Gastroesophageal sphincter (tissue), 4 donors: ENCODE data around the gene TMEM60. TPM values are rescaled to one million over a fixed set of nuclear protein-coding genes. Genes with fewer than 3 reads are reported as not detected.

Source experiments
- ATAC-seq: fragments of 150-250 bp; one replicate; pipeline ENCODE4 v1.9.1; 2016; ENCODE audit warnings: mild to moderate bottlenecking, moderate library complexity
- H3K27ac ChIP-seq, 4 donors: fragments of 200-600 bp; sonication (generic) in 3 of 4; 1 replicate in 3 of 4; 2 replicates in 1 of 4; pipeline ENCODE4 v1.5.1; 2016 to 2019
- H3K27me3 ChIP-seq: fragments of 200-600 bp; sonication (generic); one replicate; pipeline ENCODE4 v1.5.1; 2019
- H3K36me3 ChIP-seq, 2 donors: fragments of 200-600 bp; sonication (generic); one replicate each; pipeline ENCODE4 v1.5.1; 2019; ENCODE audit warnings: control low read depth in 1 of 2
- H3K4me1 ChIP-seq, 3 donors: fragments of 200-600 bp; sonication (generic); 1 replicate in 2 of 3; 2 replicates in 1 of 3; pipeline ENCODE4 v1.5.1; 2016 to 2019; ENCODE audit warnings: control low read depth in 2 of 3
- H3K4me3 ChIP-seq, 2 donors: fragments of 200-600 bp; sonication (generic); one replicate each; pipeline ENCODE4 v1.5.1; 2019; ENCODE audit warnings: mild to moderate bottlenecking in 1 of 2, moderate library complexity in 1 of 2
- H3K9me3 ChIP-seq, 3 donors: fragments of 200-600 bp; sonication (generic); one replicate each; pipeline ENCODE4 v1.5.1; 2017 to 2019; ENCODE audit warnings: control low read depth in 2 of 3
- CTCF ChIP-seq, 4 experiments: fragments of 200-600 bp in 2 of 4; fragments of 450-650 bp in 2 of 4; sonication (generic) in 1 of 4; IDR thresholded peaks; one replicate each; pipeline ENCODE4 v1.5.1; 2017 to 2019; ENCODE audit warnings: antibody characterized with exemption in 4 of 4, mild to moderate bottlenecking in 2 of 4, moderate library complexity in 2 of 4
- EP300 ChIP-seq: sonication (generic); formaldehyde crosslinking; IDR thresholded peaks from one replicate; pipeline ENCODE4 v1.6.1; 2017; ENCODE audit warnings: antibody characterized with exemption, mild to moderate bottlenecking
- POLR2A ChIP-seq, 2 donors: fragments of 450-650 bp; IDR thresholded peaks; one replicate each; pipeline ENCODE4 v1.6.1; 2017; ENCODE audit warnings: antibody characterized with exemption in 2 of 2, mild to moderate bottlenecking in 2 of 2, moderate library complexity in 1 of 2
- POLR2AphosphoS5 ChIP-seq: sonication (generic); formaldehyde crosslinking; IDR thresholded peaks from one replicate; pipeline ENCODE4 v1.6.1; 2017; ENCODE audit warnings: antibody characterized with exemption
- WGBS, 2 donors: methylation state at CpG; one replicate each; pipeline ENCODE4 v1.1.5; 2018; ENCODE audit warnings: low coverage in 1 of 2; 5-methylcytosine and 5-hydroxymethylcytosine counted together
- total RNA-seq, 4 donors: library from RNA; depleted of rRNA; stranded (reverse); fragments of >200 nt; gene quantifications; one replicate each; pipeline ENCODE4 v1.1.0, GENCODE V29; 2016

TMEM60 gene
- total RNA-seq, 4 donors from 2014 or later, result 10.6 to 15.7 (median 13.9) TPM

GRCh38 chr7:77831953-77832352, 33.7 kb upstream of the TMEM60 start:
- TF ChIP-seq CTCF (IDR thresholded peaks at IDR 0.05) (no peak), POLR2AphosphoS5 (no peak), POLR2A (IDR thresholded peaks at IDR 0.05) (no peak), EP300 (no peak)
- H3K9me3 ChIP-seq, result no peaks in the 10 kb centered on the region
- no peaks in the 10 kb centered on the region for H3K36me3 ChIP-seq
- no peak overlapping the region for H3K27ac ChIP-seq
- WGBS, 2 donors, result 57 to 83% methylated on average over 1 of the region's 1 CpG
- H3K4me1 ChIP-seq, result no peaks in the 10 kb centered on the region
- no peak for ATAC-seq
- H3K4me3 ChIP-seq, result no peak overlapping the region
- H3K27me3 ChIP-seq, result no peaks in the 10 kb centered on the region

- ATAC-seq, result no peak
Measured at GRCh38 chr7:77831481-77831880, 33.2 kb upstream of the TMEM60 start.

GRCh38 chr7:77830649-77831355, 32.6 kb upstream of the TMEM60 start:
- Histone ChIP-seq H3K4me3 (no peak overlapping the region), H3K4me1 (no peaks in the 10 kb centered on the region), H3K36me3 (no peaks in the 10 kb centered on the region), H3K27ac (no peak overlapping the region), H3K9me3 (peaks cover 0 to 8% (median 0%) of the 10 kb centered on the region in 3 donors), H3K27me3 (no peaks in the 10 kb centered on the region)
- TF ChIP-seq EP300, result no peak
- no peak for TF ChIP-seq POLR2A (IDR thresholded peaks at IDR 0.05)
- TF ChIP-seq POLR2AphosphoS5, result no peak
- TF ChIP-seq CTCF (IDR thresholded peaks at IDR 0.05), result no peak
- 78 to 89% methylated on average over 5 to 8 of the region's 8 CpGs for WGBS, 2 donors
- no peak for ATAC-seq

More at GRCh38 chr7:77831481-77831880, 33.2 kb upstream of the TMEM60 start:
- H3K27me3 ChIP-seq, result no peaks in the 10 kb centered on the region
- no peak for TF ChIP-seq POLR2AphosphoS5
- TF ChIP-seq CTCF (IDR thresholded peaks at IDR 0.05), result no peak
- TF ChIP-seq EP300, result no peak
- TF ChIP-seq POLR2A (IDR thresholded peaks at IDR 0.05), result no peak
- H3K4me3 ChIP-seq, result no peak overlapping the region
- WGBS, 2 donors, result 90 to 100% methylated on average over 4 to 7 of the region's 7 CpGs
- H3K27ac ChIP-seq, result no peak overlapping the region
- no peaks in the 10 kb centered on the region for H3K36me3 ChIP-seq
- H3K4me1 ChIP-seq, result no peaks in the 10 kb centered on the region
- H3K9me3 ChIP-seq, result peaks cover 0 to 1% (median 0%) of the 10 kb centered on the region in 3 donors

- WGBS, 2 donors, result 59 to 69% methylated on average over 2 of the region's 2 CpGs
- no peak overlapping the region for H3K27ac ChIP-seq
- TF ChIP-seq POLR2AphosphoS5 (no peak), POLR2A (IDR thresholded peaks at IDR 0.05) (no peak), EP300 (no peak), CTCF (IDR thresholded peaks at IDR 0.05) (no peak)
- no peak for ATAC-seq
- peaks cover 0 to 14% (median 0%) of the 10 kb centered on the region in 3 donors for H3K9me3 ChIP-seq
- no peaks in the 10 kb centered on the region for H3K27me3 ChIP-seq
- no peaks in the 10 kb centered on the region for H3K36me3 ChIP-seq
- H3K4me3 ChIP-seq, result no peak overlapping the region
- no peaks in the 10 kb centered on the region for H3K4me1 ChIP-seq
Measured at GRCh38 chr7:77827999-77828398, 29.8 kb upstream of the TMEM60 start.

- H3K4me3 ChIP-seq, result no peak overlapping the region
- no peak for TF ChIP-seq POLR2AphosphoS5
- no peaks in the 10 kb centered on the region for H3K36me3 ChIP-seq
- ATAC-seq, result no peak
- H3K9me3 ChIP-seq, result peaks cover 0 to 25% (median 0%) of the 10 kb centered on the region in 3 donors
- H3K27ac ChIP-seq, result no peak overlapping the region
- WGBS, 2 donors, result 74 to 85% methylated on average over 2 of the region's 2 CpGs
- no peaks in the 10 kb centered on the region for H3K27me3 ChIP-seq
- no peaks in the 10 kb centered on the region for H3K4me1 ChIP-seq
Measured at GRCh38 chr7:77826300-77826699, 28.1 kb upstream of the TMEM60 start.
